Stimulated activated CD4-positive, alpha-beta T cell treated with anti-CD3 and anti-CD28 coated beads, Interleukin-4, amount 100 ng/mL, for 24 hours (primary cell): ENCODE results near the gene DOCK1.
"Not testable (repeated sequence)": the region's sequence is repeated elsewhere in the genome, so short reads cannot be mapped to it uniquely, and the experiment has no call there.

Experiments used
- DNase-seq: peaks from one replicate; pipeline ENCODE4 v3.0.0-alpha.2; 2020

Gene DOCK1

DNA sequence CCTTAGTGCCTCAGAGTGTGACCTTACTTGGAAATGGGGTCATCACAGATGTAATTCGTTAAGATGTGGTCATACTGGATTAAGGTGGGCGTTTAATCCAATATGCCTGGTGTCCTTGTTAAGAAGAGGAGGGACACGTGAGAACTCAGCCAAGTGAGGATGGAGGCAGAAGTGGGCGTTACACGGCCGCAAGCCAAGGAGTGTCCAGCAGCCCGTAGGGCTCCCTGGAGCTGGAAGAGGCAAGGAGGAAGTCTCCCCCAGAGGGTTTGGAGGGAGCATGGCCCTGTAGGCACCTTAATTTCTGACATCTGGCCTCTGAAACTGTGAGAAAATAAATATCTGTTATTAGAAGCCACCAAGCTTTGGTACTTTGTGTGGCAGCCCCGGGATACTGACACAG, 21.3 kb downstream of the DOCK1 start:
- DNase-seq = no peak

DNA sequence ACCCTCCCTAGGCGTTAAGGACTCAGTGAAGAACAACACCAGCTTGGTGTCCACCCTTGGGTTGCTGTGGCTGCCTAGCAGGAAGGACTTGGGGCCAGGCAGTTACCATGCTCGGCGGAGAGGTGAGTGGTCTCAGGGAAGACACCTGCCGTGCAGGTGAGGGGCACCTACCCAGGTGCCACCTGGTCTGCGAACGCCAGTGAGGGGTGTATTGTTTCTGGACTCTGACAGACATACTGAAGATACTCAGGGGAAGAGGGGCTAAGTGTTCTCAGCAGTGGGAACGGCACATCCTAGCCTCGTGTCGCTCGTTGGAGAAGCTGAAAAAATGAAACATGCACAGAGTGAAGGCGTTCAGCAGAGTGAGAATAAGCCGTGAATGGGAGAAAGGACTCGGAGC, 22.6 kb downstream of the DOCK1 start:
- DNase-seq = no peak

DNA sequence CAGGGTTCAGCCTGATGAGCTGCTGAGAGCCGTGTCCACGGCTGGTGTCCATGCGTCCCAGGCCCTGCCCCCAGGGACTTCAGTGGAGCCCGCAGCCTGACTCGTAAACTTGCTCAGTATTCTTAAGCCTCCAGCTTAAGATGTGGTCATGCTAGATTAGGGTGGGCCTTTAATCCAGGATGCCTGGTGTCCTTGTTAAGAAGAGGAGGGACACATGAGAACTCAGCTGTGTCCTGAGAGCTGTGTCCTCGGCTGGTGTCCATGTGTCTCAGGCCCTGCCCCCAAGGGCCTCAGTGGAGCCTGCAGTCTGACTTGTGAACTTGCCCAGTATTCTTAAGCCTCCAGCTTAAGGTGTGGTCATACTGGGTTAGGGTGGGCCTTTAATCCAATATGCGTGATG, 23.0 kb downstream of the DOCK1 start:
- no peak for DNase-seq

- no peak for DNase-seq
Measured at GRCh38 chr10:126929391-126929790, 24.2 kb downstream of the DOCK1 start.

- no peak for DNase-seq
Measured at GRCh38 chr10:126930131-126930882, 25.1 kb downstream of the DOCK1 start.

DNA sequence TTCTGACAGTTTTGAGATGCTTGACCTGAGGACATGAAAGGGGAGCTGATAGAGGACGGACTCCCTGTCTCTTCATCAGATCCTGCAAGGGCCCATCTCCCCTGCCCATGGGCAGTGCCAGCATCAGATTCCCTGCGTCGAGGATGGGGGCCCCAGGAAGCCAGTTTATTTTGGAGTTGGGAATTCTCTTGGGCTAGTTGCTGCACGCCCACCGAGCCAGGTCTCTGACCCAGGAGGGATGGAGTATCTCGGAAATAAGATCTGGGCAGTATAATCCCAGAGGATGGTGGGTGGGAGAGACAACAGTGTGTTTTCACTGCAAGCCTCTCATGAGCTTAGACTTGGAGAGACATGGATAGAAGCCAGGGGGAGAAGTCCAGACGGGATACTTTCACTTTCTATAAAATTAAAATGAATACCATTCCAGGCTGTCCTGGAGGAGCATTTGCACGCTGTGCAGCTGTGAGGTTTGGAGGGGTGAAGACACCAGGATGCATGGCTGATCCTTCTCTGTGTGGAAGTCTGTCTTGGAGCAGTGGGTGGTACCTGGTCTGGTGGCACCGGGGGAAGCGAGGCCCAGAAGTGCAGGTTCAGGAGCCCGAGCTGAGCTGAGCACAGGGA, 25.8 kb downstream of the DOCK1 start:
- DNase-seq = no peak

- no peak for DNase-seq
Measured at GRCh38 chr10:126931544-126931943, 26.3 kb downstream of the DOCK1 start.

GRCh38 chr10:126932516-126932915, 27.3 kb downstream of the DOCK1 start:
- no peak for DNase-seq

- DNase-seq = no peak
Measured at GRCh38 chr10:126933116-126933515, 27.9 kb downstream of the DOCK1 start.

DNA sequence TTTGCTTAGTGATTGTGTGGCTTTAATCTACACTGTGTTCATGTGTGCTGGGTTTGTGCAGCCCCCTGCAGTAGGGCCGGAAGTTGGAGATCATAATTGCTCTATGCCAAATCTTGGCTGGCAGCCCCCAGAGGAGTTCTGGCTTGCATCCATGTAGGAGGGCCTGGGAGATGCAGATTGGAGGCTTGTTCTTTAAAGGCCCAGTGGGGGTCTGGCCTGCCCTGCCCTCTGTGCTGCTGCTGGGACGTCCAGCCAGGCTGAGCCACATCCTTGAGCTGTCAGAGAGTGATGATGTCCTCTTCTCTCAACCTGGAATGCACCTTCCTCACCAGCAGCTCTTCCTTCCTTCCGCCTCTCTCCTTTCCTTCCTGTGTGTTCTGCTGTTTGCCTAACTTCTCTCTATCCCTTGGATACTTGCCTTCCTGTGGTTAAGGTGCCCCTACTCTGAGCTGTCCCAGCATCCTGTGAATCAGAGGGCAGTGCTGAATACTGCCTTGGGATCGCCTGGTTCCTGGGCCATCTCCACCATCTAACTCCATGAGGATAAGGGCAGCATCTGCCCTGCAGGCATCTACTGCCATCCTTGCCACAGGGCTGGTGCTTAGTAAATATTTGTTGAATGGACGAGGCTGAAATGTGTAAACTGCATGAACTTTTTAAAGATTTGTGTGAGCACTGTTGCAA, 30.2 kb downstream of the DOCK1 start:
- no peak for DNase-seq

GRCh38 chr10:126937026-126937425, 31.8 kb downstream of the DOCK1 start:
- no peak for DNase-seq

DNA sequence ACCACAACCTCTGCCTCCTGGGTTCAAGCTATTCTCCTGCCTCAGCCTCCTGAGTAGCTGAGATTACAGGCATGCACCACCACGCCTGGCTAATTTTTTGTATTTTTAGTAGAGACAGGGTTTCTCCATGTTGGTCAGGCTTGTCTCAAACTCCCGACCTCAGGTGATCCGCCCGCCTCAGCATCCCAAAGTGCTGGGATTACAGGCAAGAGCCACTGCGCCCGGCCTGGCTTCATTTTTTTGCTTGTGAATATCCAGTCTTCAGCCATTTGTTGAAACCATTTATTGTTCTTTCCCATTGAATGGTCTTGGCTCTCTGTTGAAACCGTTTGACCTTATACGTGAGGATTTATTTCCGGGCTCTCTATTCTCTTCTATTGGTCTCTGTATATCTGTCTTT, 32.9 kb downstream of the DOCK1 start:
- DNase-seq = not testable (repeated sequence)

DNA sequence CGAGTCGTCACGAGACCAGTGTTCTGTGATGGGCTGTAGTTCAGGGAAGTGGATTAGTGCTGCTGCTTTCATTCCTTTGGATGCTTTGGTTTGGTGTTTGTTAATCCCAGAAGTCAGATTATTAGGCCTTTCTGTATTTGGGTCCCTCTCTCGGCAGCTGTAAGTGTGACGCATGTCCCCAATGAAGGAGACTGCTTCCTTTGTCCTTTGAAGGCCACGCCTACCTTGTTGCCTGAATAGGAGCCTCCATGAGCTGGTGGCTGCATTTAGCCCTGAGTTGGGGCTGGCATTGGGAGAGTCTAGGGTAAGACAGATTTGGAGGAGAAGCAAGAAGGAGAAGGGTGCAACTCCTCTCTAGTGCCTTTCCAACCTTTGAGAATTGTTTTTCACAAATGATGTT, 34.5 kb downstream of the DOCK1 start:
- no peak for DNase-seq

DNA sequence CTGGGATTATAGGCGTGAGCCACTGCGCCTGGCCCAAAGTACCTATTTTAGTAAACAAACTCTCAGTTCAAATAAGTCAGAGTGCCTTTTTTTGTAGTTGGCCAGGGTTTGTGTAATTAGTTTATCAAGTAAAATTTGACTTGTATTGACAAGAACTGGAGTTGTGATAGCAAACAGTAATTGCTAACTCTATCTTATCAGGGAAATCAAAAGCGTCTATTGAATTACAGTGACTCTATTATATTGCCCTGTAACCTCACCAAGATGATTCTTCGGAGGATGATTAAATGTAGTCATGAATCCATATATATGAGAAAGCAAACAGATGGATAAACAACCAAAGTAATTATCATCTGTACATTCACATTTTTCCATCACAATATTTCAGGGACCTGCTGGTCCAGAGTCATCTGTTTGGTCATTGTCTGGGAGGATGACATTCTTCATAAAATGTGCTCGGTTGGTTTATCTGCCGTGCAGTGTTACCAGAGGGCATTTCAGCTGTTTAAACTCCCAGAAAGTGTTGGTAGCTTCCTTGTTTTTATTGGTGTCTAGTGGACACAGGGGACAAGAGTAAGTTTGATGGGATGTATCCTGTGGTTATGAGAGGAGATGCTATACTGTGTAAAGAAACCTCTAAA, 35.6 kb downstream of the DOCK1 start:
- DNase-seq = no peak

GRCh38 chr10:126944191-126944590, 39.0 kb downstream of the DOCK1 start:
- DNase-seq = no peak

- no peak for DNase-seq
Measured at GRCh38 chr10:126945351-126946030, 40.3 kb downstream of the DOCK1 start.

DNA sequence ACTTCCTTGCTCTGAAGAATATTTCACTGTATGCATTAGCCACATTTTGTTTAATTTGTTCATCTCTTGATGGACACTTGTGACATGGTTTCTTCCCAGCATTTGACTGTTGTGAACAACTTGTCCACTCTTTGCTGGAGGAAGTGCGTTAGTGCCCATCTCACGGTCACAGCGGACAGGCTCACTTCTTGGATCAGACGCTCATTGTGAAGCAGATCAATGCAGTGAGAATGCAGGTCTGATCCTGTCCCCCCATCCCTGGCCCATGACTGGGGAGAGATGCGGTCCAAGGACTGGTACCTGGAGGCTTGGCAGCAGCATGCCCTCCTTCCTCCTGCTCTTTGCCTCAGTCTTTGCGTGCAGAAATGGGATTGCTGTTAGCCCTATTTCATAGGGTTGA, 41.5 kb downstream of the DOCK1 start:
- DNase-seq = no peak

GRCh38 chr10:126948355-126949160, 43.3 kb downstream of the DOCK1 start:
- DNase-seq = no peak

DNA sequence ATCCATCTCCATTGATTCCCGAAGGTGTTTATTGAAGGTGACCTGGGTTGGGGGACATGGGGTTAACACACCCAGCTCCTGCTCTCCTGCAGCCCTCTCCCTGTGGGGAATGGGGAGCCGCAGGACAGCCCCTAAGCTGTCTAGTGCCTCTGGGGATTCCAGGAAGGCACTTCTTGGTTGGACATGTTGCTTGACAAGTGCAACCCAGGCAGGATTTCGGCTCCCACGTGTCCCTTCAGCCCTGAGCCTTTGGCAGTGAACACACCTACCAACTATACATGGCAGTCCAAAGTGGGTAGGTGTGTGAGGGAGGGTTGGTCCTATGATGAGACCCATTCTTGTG, 43.9 kb downstream of the DOCK1 start:
- no peak for DNase-seq

- no peak for DNase-seq
Measured at GRCh38 chr10:126950401-126951105, 45.3 kb downstream of the DOCK1 start.

GRCh38 chr10:126953886-126954285, 48.7 kb downstream of the DOCK1 start:
- DNase-seq = no peak

DNA sequence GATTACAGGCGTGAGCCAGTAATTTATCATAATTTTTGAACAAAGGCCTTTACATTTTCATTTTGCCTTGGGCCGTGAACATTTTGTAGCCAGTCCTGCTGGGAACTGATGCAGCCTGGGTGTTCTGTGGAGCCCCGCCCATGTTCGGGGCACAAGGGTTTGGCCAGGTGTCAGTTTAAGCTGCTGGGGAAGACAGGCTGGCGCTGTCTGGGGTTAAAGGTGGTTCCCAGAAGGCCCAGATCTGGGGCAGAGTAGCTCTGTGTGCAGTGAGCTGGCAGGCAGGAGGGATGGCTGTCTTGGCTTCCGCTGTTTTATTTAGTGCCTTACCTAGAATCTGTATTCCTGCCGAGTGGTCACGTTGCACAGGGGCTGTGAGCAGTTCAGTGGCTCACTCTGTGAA, 50.2 kb downstream of the DOCK1 start:
- DNase-seq = no peak
